H1 (cell line): ENCODE data around the gene EML1. TPM values are rescaled to one million over a fixed set of nuclear protein-coding genes. Genes with fewer than 3 reads are reported as not detected.

Source experiments
- CTCF ChIA-PET: fragments of 300-600 bp; sonication (Branson Sonifier 250); formaldehyde crosslinking; loops from one replicate; lab custom pipeline; 2021; ENCODE audit not compliant: partially characterized antibody; lab: Charles Lee
- POLR2A ChIA-PET: fragments of 300-600 bp; sonication (Branson Sonifier 250); formaldehyde crosslinking; loops from one replicate; lab custom pipeline; 2021; ENCODE audit warnings: inconsistent platforms; ENCODE audit not compliant: partially characterized antibody; lab: Charles Lee
- DNase-seq, 2 experiments: peaks; one replicate each; pipeline versions ENCODE4 v3.0.0 to v3.0.0-alpha.2; 2010 to 2022; ENCODE audit warnings: low spot score in 2 of 2, low read depth in 1 of 2, mixed read lengths in 1 of 2
- FAIRE-seq: peaks from 2 replicates; lab custom pipeline; 2011; peaks lifted over from hg19 to GRCh38; lab: Jason Lieb, UNC
- H2AFZ ChIP-seq: 2 replicates; pipeline ENCODE4 v1.8.1; 2012; ENCODE audit warnings: low read length, inconsistent platforms
- H2AK5ac ChIP-seq: 2 replicates; pipeline ENCODE4 v1.6.1; 2013; ENCODE audit warnings: low read depth, low read length
- H2BK120ac ChIP-seq: replicated peaks from 2 replicates; pipeline ENCODE3; 2013; ENCODE audit warnings: low read depth, low read length, inconsistent platforms
- H2BK12ac ChIP-seq: 2 replicates; pipeline ENCODE4 v1.6.1; 2013; ENCODE audit warnings: low read depth, low read length
- H2BK15ac ChIP-seq: 2 replicates; pipeline ENCODE4 v1.6.1; 2013; ENCODE audit warnings: low read length
- H2BK20ac ChIP-seq: 2 replicates; pipeline ENCODE4 v1.6.1; 2013; ENCODE audit warnings: low read length
- H2BK5ac ChIP-seq: 2 replicates; pipeline ENCODE4 v1.6.1; 2013; ENCODE audit warnings: low read depth, low read length
- H3K14ac ChIP-seq: 2 replicates; pipeline ENCODE4 v1.6.1; 2013; ENCODE audit warnings: inconsistent platforms; ENCODE audit not compliant: insufficient read length
- H3K18ac ChIP-seq: 2 replicates; pipeline ENCODE4 v1.6.1; 2013; ENCODE audit warnings: low read length; ENCODE audit errors: extremely low read depth
- H3K23ac ChIP-seq: 2 replicates; pipeline ENCODE4 v1.6.1; 2013; ENCODE audit warnings: inconsistent platforms; ENCODE audit not compliant: insufficient read length
- H3K23me2 ChIP-seq: 2 replicates; pipeline ENCODE4 v1.6.1; 2013; ENCODE audit warnings: low read depth, low read length
- H3K27ac ChIP-seq: 2 replicates; pipeline ENCODE4 v1.6.1; 2011; ENCODE audit warnings: low read depth, low read length, inconsistent platforms
- H3K27me3 ChIP-seq, 4 experiments: replicated peaks in 1 of 4; 1 replicate in 1 of 4; 2 replicates in 3 of 4; pipeline versions ENCODE4 v1.6.1 to v1.8.1; 2011 to 2013; ENCODE audit warnings: low read length in 3 of 4, mild to moderate bottlenecking in 3 of 4, inconsistent platforms in 2 of 4, mixed read lengths in 2 of 4, moderate library complexity in 1 of 4; ENCODE audit not compliant: control insufficient read depth in 3 of 4, insufficient read depth in 3 of 4; ENCODE audit errors: extremely low read depth in 1 of 4
- H3K36me3 ChIP-seq, 4 experiments: 2 replicates each; pipeline versions ENCODE4 v1.6.1 to v1.8.1; 2011 to 2013; ENCODE audit warnings: mild to moderate bottlenecking in 4 of 4, low read length in 3 of 4, moderate library complexity in 2 of 4, control low read depth in 1 of 4, inconsistent platforms in 1 of 4; ENCODE audit not compliant: insufficient read depth in 4 of 4, control insufficient read depth in 2 of 4
- H3K4ac ChIP-seq: replicated peaks from 2 replicates; pipeline ENCODE3; 2013; ENCODE audit warnings: low read length, low read depth, mixed read lengths, inconsistent platforms; ENCODE audit not compliant: insufficient read length
- H3K4me1 ChIP-seq, 4 experiments: replicated peaks in 1 of 4; 1 replicate in 1 of 4; 2 replicates in 3 of 4; pipeline versions ENCODE4 v1.6.1 to v1.8.1; 2011 to 2013; ENCODE audit warnings: low read length in 3 of 4, inconsistent platforms in 2 of 4, mixed read lengths in 1 of 4; ENCODE audit not compliant: insufficient read depth in 4 of 4, control insufficient read depth in 3 of 4
- H3K4me2 ChIP-seq, 2 experiments: 2 replicates each; pipeline versions ENCODE4 v1.6.1 to v1.8.1; 2011 to 2013; ENCODE audit warnings: low read depth in 2 of 2, low read length in 2 of 2, control low read depth in 1 of 2, inconsistent platforms in 1 of 2, mild to moderate bottlenecking in 1 of 2; ENCODE audit not compliant: insufficient read depth in 1 of 2
- H3K4me3 ChIP-seq, 4 experiments: fragments of 200-600, 300-600 bp in 1 of 4; sonication (generic), shearing (Covaris generic), sonication (Bioruptor Twin) in 1 of 4; 2 replicates each; pipeline versions ENCODE4 v1.5.1 to v1.8.1; 2011 to 2016; ENCODE audit warnings: low read length in 4 of 4, low read depth in 3 of 4, control low read depth in 2 of 4, inconsistent platforms in 2 of 4, mild to moderate bottlenecking in 2 of 4, mixed read lengths in 1 of 4, moderate library complexity in 1 of 4; ENCODE audit not compliant: insufficient read depth in 2 of 4; ENCODE audit errors: extremely low read depth in 1 of 4
- H3K56ac ChIP-seq: replicated peaks from 2 replicates; pipeline ENCODE3; 2013; ENCODE audit warnings: low read depth, mild to moderate bottlenecking, mixed read lengths, low read length, inconsistent platforms; ENCODE audit not compliant: insufficient read length
- H3K79me1 ChIP-seq: 2 replicates; pipeline ENCODE4 v1.6.1; 2013; ENCODE audit warnings: low read depth, low read length, control low read depth
- H3K79me2 ChIP-seq, 2 experiments: 2 replicates each; pipeline versions ENCODE4 v1.6.1 to v1.8.1; 2012 to 2013; ENCODE audit warnings: low read length in 2 of 2, mild to moderate bottlenecking in 2 of 2, inconsistent platforms in 1 of 2; ENCODE audit not compliant: insufficient read depth in 2 of 2, control insufficient read depth in 1 of 2
- H3K9ac ChIP-seq, 4 experiments: replicated peaks in 1 of 4; 1 replicate in 1 of 4; 2 replicates in 3 of 4; pipeline versions ENCODE4 v1.6.1 to v1.8.1; 2011 to 2013; ENCODE audit warnings: low read depth in 3 of 4, low read length in 3 of 4, control low read depth in 2 of 4, mild to moderate bottlenecking in 2 of 4, moderate library complexity in 2 of 4, inconsistent platforms in 1 of 4; ENCODE audit errors: extremely low read depth in 1 of 4
- H3K9me3 ChIP-seq, 2 experiments: 2 replicates each; pipeline versions ENCODE4 v1.6.1 to v1.8.1; 2012 to 2013; ENCODE audit warnings: mild to moderate bottlenecking in 2 of 2, moderate library complexity in 2 of 2, control low read depth in 1 of 2, inconsistent platforms in 1 of 2, low read depth in 1 of 2, low read length in 1 of 2, mixed read lengths in 1 of 2; ENCODE audit not compliant: insufficient read depth in 2 of 2
- H4K20me1 ChIP-seq, 2 experiments: replicated peaks in 1 of 2; 2 replicates each; pipeline versions ENCODE3 to v1.8.1; 2011 to 2013; ENCODE audit warnings: inconsistent platforms in 2 of 2, low read length in 2 of 2, mild to moderate bottlenecking in 1 of 2; ENCODE audit not compliant: insufficient read depth in 2 of 2, control insufficient read depth in 1 of 2
- H4K5ac ChIP-seq: 2 replicates; pipeline ENCODE4 v1.6.1; 2013; ENCODE audit warnings: low read length, low read depth, mixed read lengths, inconsistent platforms; ENCODE audit not compliant: insufficient read length
- H4K8ac ChIP-seq: 2 replicates; pipeline ENCODE4 v1.8.0; 2013; ENCODE audit warnings: mild to moderate bottlenecking, moderate library complexity, low read length, inconsistent platforms; ENCODE audit not compliant: insufficient read depth; ENCODE audit errors: extremely low read depth
- H4K91ac ChIP-seq: replicated peaks from 2 replicates; pipeline ENCODE3; 2013; ENCODE audit warnings: low read length, mixed read lengths, inconsistent platforms; ENCODE audit not compliant: insufficient read length
- ASH2L ChIP-seq: fragments of 200-600, 300-600 bp; sonication (generic); IDR thresholded peaks from one replicate; pipeline ENCODE4 v1.7.1; 2017; ENCODE audit warnings: low read length
- CEBPB ChIP-seq: IDR thresholded peaks from 2 replicates; pipeline ENCODE4 v1.6.1; 2012; ENCODE audit warnings: low read depth, low read length
- CREB1 ChIP-seq: IDR thresholded peaks from 2 replicates; pipeline ENCODE4 v1.6.1; 2012; ENCODE audit warnings: inconsistent platforms
- EGR1 ChIP-seq: IDR thresholded peaks from 2 replicates; pipeline ENCODE4 v1.6.1; 2011; ENCODE audit warnings: low read depth, low read length, borderline replicate concordance
- EP300 ChIP-seq, 2 experiments: IDR thresholded peaks; 1 replicate in 1 of 2; 2 replicates in 1 of 2; pipeline ENCODE4 v1.6.1; 2011 to 2012; ENCODE audit warnings: low read depth in 2 of 2, low read length in 2 of 2, mild to moderate bottlenecking in 2 of 2, borderline replicate concordance in 1 of 2, inconsistent platforms in 1 of 2, moderate library complexity in 1 of 2
- GABPA ChIP-seq: IDR thresholded peaks from 2 replicates; pipeline ENCODE4 v1.6.1; 2011; ENCODE audit warnings: mild to moderate bottlenecking, low read length, moderate library complexity, borderline replicate concordance; ENCODE audit not compliant: insufficient read depth
- KDM1A ChIP-seq: fragments of 200-600, 300-600 bp; sonication (generic); IDR thresholded peaks from 2 replicates; pipeline ENCODE4 v1.7.1; 2016; ENCODE audit warnings: mild to moderate bottlenecking, low read length, borderline replicate concordance
- RNF2 ChIP-seq: fragments of 200-900, 300-1000 bp; sonication (generic); IDR thresholded peaks from 2 replicates; pipeline ENCODE4 v1.7.1; 2016; ENCODE audit warnings: borderline replicate concordance, low read depth, mild to moderate bottlenecking, antibody characterized with exemption, low read length; ENCODE audit not compliant: poor library complexity, severe bottlenecking; ENCODE audit errors: missing control alignments
- RXRA ChIP-seq: IDR thresholded peaks from 2 replicates; pipeline ENCODE4 v1.6.1; 2011; ENCODE audit warnings: low read depth, mild to moderate bottlenecking, low read length, moderate library complexity; ENCODE audit not compliant: insufficient read depth
- SIN3A ChIP-seq, 2 experiments: IDR thresholded peaks in 1 of 2; conservative IDR thresholded peaks in 1 of 2; 2 replicates each; pipeline ENCODE4 v1.6.1; 2011 to 2012; ENCODE audit warnings: low read length in 2 of 2, improper control_type of control experiment in 1 of 2, low read depth in 1 of 2, mild to moderate bottlenecking in 1 of 2
- SIRT6 ChIP-seq: IDR thresholded peaks from one replicate; pipeline ENCODE4 v1.7.1; 2012; ENCODE audit warnings: low read length, inconsistent platforms
- SUZ12 ChIP-seq: fragments of 200-600 bp; sonication (generic); IDR thresholded peaks from 2 replicates; pipeline ENCODE4 v1.6.1; 2012; ENCODE audit warnings: mild to moderate bottlenecking, inconsistent platforms, low read length, moderate library complexity, mixed read lengths
- TBP ChIP-seq: IDR thresholded peaks from 2 replicates; pipeline ENCODE4 v1.6.1; 2011; ENCODE audit warnings: low read depth, low read length, improper control_type of control experiment
- ZNF274 ChIP-seq: IDR thresholded peaks from 2 replicates; pipeline ENCODE4 v1.7.0; 2012; ENCODE audit warnings: low read length, borderline replicate concordance; ENCODE audit errors: extremely low read depth
- WGBS, 2 experiments: shearing (Covaris generic) in 1 of 2; methylation state at CpG; one replicate each; pipeline versions ENCODE4 v1.1.6 to v1.1.7; 2013 to 2015; ENCODE audit warnings: low lambda C conversion rate in 2 of 2, mixed read lengths in 2 of 2, inconsistent platforms in 1 of 2, low coverage in 1 of 2, missing lambda C conversion rate in 1 of 2; ENCODE audit not compliant: insufficient replicate concordance in 2 of 2, insufficient coverage in 1 of 2, insufficient read length in 1 of 2; ENCODE audit errors: extremely low coverage in 1 of 2, missing lambda C conversion rate in 1 of 2; 5-methylcytosine and 5-hydroxymethylcytosine counted together
- polyA plus RNA-seq, 7 experiments: library from polyadenylated mRNA; depleted of rRNA in 3 of 7; stranded (reverse) in 5 of 7; unstranded in 2 of 7; fragments of >200 nt in 5 of 7; fragments of 200-250 nt in 2 of 7; gene quantifications; 1 replicate in 5 of 7; 2 replicates in 1 of 7; 4 replicates in 1 of 7; pipeline versions ENCODE4 v1.2.1 to v1.2.3, GENCODE V29; 2011 to 2013; ENCODE audit warnings: missing spikeins in 2 of 7, mixed read lengths in 2 of 7
- total RNA-seq: library from RNA; stranded (reverse); fragmentation: NEBNext Ultra II Directional; extraction: Animal tissue kit (Norgen Biotek cat#: 25700); gene quantifications from 2 replicates; pipeline ENCODE4 v1.2.1, GENCODE V29; 2021

Gene EML1
- total and polyA plus RNA-seq, 2 of the 8 experiments (the other 6 are each of a cell fraction or from before 2014, with no cell fraction given): 11.1 to 24.7 TPM

DNA sequence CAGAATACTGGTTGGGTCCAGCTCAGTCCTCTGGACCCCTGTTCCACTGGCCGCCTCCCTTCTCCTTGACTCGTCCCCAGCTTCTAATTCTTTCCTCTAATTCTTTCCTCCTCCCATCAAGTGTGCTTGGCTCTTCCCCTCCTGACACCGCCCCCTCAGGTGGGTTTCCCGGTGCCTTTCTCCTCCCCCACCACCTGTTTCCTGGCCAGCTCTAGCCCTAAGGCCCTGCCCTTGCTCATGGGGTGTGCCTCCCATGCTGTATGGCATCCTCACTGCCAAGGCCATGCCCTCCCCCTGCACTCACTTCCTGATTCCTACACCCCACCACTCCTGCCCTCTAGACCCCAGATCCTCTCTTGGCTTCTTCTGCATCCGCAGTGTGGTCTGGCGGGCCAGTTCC is 12.1 kb upstream of the EML1 start:
- H2BK120ac ChIP-seq: no peak overlapping the region
- no peaks in the 10 kb centered on the region for H3K36me3 ChIP-seq
- no peak for FAIRE-seq
- H3K18ac ChIP-seq: peak overlapping the region; percentile 14; the same call in 1 of the 2 replicates
- no peak overlapping the region for H3K4ac ChIP-seq
- H3K56ac ChIP-seq: no peak overlapping the region
- H4K20me1 ChIP-seq: no peaks in the 10 kb centered on the region
- peak overlapping the region; percentile 51; the same call in 1 of the 2 replicates for H2BK12ac ChIP-seq
- no peaks in the 10 kb centered on the region for H3K23me2 ChIP-seq
- no peak overlapping the region for H3K4me2 ChIP-seq
- no peak overlapping the region for H4K5ac ChIP-seq
- 0 out of 2 replicates have a peak overlapping the region, but pooled peaks have one; percentile 49 for H2BK15ac ChIP-seq
- no peaks in the 10 kb centered on the region for H3K79me1 ChIP-seq
- 0 out of 2 replicates have a peak overlapping the region, but pooled peaks have one; percentile 19 for H2BK5ac ChIP-seq
- no peak overlapping the region for H3K23ac ChIP-seq
- H3K79me2 ChIP-seq: no peaks in the 10 kb centered on the region
- H4K8ac ChIP-seq: no peak overlapping the region
- DNase-seq: no peak
- H3K4me1 ChIP-seq: peaks cover 0 to 12% (median 0%) of the 10 kb centered on the region in 4 experiments; a peak in 2 of 7 replicates
- no peak overlapping the region for H4K91ac ChIP-seq
- H3K27me3 ChIP-seq: no peaks in the 10 kb centered on the region
- no peak overlapping the region for H3K27ac ChIP-seq
- WGBS, 2 experiments: 78% methylated on average over 6 of the region's 6 CpGs; no CpG with 5 or more reads in 1 of the 2 experiments
- H3K9me3 ChIP-seq: peaks cover 0 to 2% of the 10 kb centered on the region in 2 experiments; a peak in 1 of 4 replicates
- no peak overlapping the region for H2BK20ac ChIP-seq
- H2AK5ac ChIP-seq: 0 out of 2 replicates have a peak overlapping the region, but pooled peaks have one; percentile 67
- H2AFZ ChIP-seq: no peak overlapping the region
- ChIA-PET CTCF (interaction anchor here (2.6 to 3.0 kb wide), 2 partner anchors 11 to 51 kb away, joined by 10 to 11 read pairs; partner anchors contain the start of gene EML1), POLR2A (no interaction called here)
- no peak overlapping the region for H3K4me3 ChIP-seq
- H3K9ac ChIP-seq: no peak overlapping the region
- no peak overlapping the region for H3K14ac ChIP-seq
- TF ChIP-seq EGR1 (no peak), SIRT6 (no peak), CEBPB (no peak), ZNF274 (no peak), TBP (no peak), ASH2L (no peak), RNF2 (no peak), KDM1A (no peak), RXRA (no peak), EP300 (IDR thresholded peaks at IDR 0.05; ENCODE audit: borderline replicate concordance in 1 of 2, low read depth in 2 of 2, low read length in 2 of 2) (no peak), CREB1 (no peak), GABPA (no peak), SIN3A (conservative IDR thresholded peaks at IDR 0.05 in 1 of 2, IDR thresholded peaks at IDR 0.05 in 1 of 2; ENCODE audit: low read depth in 1 of 2, low read length in 2 of 2) (no peak), SUZ12 (no peak)
